Measurements from ENCODE around the gene TCF3. TPM values are rescaled to one million over a fixed set of nuclear protein-coding genes. Genes with fewer than 3 reads are reported as not detected.

TCF3 gene
- total RNA-seq, 6 donors from 2014 or later, result 32.9 to 88.2 (median 53.3) TPM

DNA sequence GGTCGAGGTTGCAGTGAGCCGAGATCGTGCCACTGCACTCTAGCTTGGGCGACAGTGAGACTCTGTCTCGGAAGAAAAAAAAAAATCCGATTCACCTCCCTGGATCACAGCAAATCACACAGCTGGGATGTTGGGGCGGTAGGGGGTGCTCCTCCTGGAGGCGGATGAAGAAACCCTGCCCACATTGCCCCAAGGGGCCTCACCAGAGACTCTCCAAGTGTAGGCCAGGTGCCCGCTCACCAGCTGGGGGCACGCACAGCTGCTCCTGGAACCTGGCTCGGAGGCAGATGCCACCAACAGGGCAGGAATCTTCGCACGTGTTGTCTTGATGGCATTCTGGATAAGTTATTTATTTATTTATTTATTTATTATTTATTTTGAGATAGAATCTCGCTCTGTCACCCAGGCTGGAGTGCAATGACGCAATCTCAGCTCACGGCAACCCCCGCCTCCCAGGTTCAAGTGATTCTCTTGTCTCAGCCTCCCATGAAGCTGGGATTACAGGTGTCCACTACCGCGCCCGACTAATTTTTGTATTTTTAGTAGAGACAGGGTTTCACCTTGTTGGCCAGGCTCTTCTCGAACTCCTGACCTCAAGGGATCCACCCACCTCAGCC is 50.2 kb downstream of the TCF3 start:
- no peaks in the 10 kb centered on the region for H3K27me3 ChIP-seq
- DNase-seq (no peak), ATAC-seq (ENCODE audit: low FRiP score in 2 of 2) (no peak)
- H3K9me3 ChIP-seq, result no peaks in the 10 kb centered on the region
- TF ChIP-seq EP300 (IDR thresholded peaks at IDR 0.05), result no peak
- TF ChIP-seq, protein P1, sequence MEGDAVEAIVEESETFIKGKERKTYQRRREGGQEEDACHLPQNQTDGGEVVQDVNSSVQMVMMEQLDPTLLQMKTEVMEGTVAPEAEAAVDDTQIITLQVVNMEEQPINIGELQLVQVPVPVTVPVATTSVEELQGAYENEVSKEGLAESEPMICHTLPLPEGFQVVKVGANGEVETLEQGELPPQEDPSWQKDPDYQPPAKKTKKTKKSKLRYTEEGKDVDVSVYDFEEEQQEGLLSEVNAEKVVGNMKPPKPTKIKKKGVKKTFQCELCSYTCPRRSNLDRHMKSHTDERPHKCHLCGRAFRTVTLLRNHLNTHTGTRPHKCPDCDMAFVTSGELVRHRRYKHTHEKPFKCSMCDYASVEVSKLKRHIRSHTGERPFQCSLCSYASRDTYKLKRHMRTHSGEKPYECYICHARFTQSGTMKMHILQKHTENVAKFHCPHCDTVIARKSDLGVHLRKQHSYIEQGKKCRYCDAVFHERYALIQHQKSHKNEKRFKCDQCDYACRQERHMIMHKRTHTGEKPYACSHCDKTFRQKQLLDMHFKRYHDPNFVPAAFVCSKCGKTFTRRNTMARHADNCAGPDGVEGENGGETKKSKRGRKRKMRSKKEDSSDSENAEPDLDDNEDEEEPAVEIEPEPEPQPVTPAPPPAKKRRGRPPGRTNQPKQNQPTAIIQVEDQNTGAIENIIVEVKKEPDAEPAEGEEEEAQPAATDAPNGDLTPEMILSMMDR (IDR thresholded peaks at IDR 0.05), result no peak
- no peak for TF ChIP-seq POLR2A (IDR thresholded peaks at IDR 0.05)
- TF ChIP-seq POLR2AphosphoS5 (IDR thresholded peaks at IDR 0.05), result no peak
- H3K27ac ChIP-seq, result no peak overlapping the region
- H3K4me1 ChIP-seq, result peaks cover 29 to 46% (median 33%) of the 10 kb centered on the region in 4 donors
- H3K36me3 ChIP-seq, result peaks cover 8 to 29% (median 24%) of the 10 kb centered on the region in 4 donors
- 91 to 92% methylated on average over 21 of the region's 21 CpGs for WGBS, 2 donors
- no peak overlapping the region for H3K4me3 ChIP-seq

DNA sequence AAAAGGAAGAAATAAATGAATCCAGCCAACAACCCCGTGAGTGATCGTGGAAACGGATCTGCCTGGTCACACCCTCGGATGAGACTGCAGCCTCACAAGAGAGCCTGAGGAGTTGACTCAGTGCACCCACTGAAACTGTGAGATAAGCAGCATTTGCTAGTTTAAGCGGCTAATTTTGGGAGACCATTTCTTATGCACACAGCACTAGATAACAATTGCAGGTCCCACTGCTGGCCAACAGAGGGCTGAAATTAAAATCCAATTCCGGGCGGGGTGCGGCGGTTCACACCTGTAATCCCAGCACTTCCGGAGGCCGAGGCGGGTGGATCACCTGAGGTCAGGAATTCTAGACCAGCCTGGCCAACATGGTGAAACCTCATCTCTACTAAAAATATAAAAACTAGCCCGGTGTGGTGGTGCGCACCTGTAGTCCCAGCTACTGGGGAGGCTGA is 50.8 kb downstream of the TCF3 start:
- Histone ChIP-seq H3K27ac (no peak overlapping the region), H3K4me1 (peaks cover 27 to 44% (median 31%) of the 10 kb centered on the region in 4 donors)
- WGBS, 2 donors, result 91 to 93% methylated on average over 14 of the region's 14 CpGs

DNA sequence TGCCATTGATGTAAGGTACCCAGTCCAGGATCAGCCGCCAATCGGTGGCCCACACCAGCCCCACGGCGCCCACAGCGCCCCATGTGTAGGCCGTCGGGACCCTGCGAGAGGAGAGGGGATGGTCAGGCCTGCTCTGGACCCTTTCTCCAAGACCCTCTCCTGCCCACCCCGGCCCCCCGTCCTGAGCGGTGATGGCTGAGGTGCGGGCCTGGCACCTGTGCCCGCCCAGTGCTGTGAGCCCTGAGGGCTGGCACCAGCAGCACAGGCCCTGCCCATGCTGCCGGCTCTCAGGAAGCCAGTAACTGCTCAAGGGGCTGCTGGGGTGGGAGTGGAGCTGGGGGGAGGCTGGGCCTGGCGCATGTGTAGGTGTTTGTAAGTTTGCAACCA is 53.0 kb downstream of the TCF3 start:
- WGBS, 2 donors, result 93 to 94% methylated on average over 2 to 15 of the region's 15 CpGs
- TF ChIP-seq POLR2A (IDR thresholded peaks at IDR 0.05), result no peak
- no peak for TF ChIP-seq POLR2AphosphoS5 (IDR thresholded peaks at IDR 0.05)
- TF ChIP-seq, protein P1 (IDR thresholded peaks at IDR 0.05), result no peak
- no peak for TF ChIP-seq EP300 (IDR thresholded peaks at IDR 0.05)
- H3K27me3 ChIP-seq, result no peaks in the 10 kb centered on the region
- DNase-seq (peak in 1 of 2 donors; percentile 78), ATAC-seq (ENCODE audit: low FRiP score in 2 of 2) (peak in 1 of 2 donors; percentile 46)
- H3K27ac ChIP-seq, result no peak overlapping the region
- H3K9me3 ChIP-seq, result no peaks in the 10 kb centered on the region
- peaks cover 9 to 48% (median 34%) of the 10 kb centered on the region in 4 donors for H3K36me3 ChIP-seq
- H3K4me1 ChIP-seq, result peaks cover 18 to 30% (median 21%) of the 10 kb centered on the region in 4 donors
- no peak overlapping the region for H3K4me3 ChIP-seq

More for the DNA sequence above, 50.8 kb downstream of the TCF3 start:
- DNase-seq (no peak), ATAC-seq (ENCODE audit: low FRiP score in 2 of 2) (no peak)
- Histone ChIP-seq H3K27me3 (no peaks in the 10 kb centered on the region), H3K36me3 (peaks cover 9 to 35% (median 28%) of the 10 kb centered on the region in 4 donors), H3K4me3 (no peak overlapping the region), H3K9me3 (no peaks in the 10 kb centered on the region)
- TF ChIP-seq EP300 (IDR thresholded peaks at IDR 0.05) (no peak), POLR2A (IDR thresholded peaks at IDR 0.05) (no peak), POLR2AphosphoS5 (IDR thresholded peaks at IDR 0.05) (no peak)
- TF ChIP-seq, protein P1 (IDR thresholded peaks at IDR 0.05), result no peak

DNA sequence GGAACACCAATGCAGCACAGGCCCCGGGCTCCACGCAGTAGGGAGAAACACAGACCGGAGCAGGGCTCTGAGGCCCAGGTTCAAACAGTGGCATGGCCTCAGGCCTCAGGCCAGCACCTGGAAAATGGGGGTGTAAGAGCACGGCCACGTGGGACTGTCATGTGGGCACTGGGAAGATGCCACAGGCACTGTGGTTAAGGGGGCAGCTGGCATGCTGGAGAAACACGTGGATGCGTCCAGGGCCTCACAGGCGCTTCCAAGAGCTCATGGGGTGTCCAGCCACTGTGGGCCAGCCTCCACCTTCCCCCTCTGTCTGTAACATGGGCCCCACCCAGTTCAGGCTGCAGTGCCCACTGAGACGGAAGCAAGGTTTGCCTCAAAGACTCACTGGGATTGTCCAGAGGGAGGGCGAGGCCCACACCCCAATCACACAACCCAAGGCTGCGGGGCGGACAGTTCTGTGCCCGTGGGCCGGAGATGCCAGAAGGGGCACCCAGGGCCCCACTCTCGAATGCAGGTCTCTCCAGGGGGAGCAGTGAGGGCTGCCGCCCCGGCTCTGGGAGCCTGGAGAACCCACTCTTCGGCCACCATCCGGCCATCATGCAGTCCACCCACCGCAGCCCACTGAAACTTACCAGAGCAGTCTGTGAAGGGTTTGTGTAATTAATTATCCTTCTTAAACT is 53.5 kb downstream of the TCF3 start:
- no peak overlapping the region for H3K27ac ChIP-seq
- TF ChIP-seq POLR2A (IDR thresholded peaks at IDR 0.05) (no peak), EP300 (IDR thresholded peaks at IDR 0.05) (no peak), POLR2AphosphoS5 (IDR thresholded peaks at IDR 0.05) (no peak)
- TF ChIP-seq, protein P1 (IDR thresholded peaks at IDR 0.05), result no peak
- WGBS, 2 donors, result 91 to 94% methylated on average over 13 to 20 of the region's 20 CpGs
- peaks cover 12 to 24% (median 16%) of the 10 kb centered on the region in 4 donors for H3K4me1 ChIP-seq
- DNase-seq (no peak), ATAC-seq (ENCODE audit: low FRiP score in 2 of 2) (peak in 1 of 2 donors; percentile 12)
- peaks cover 9 to 48% (median 34%) of the 10 kb centered on the region in 4 donors for H3K36me3 ChIP-seq
- no peak overlapping the region for H3K4me3 ChIP-seq
- H3K27me3 ChIP-seq, result no peaks in the 10 kb centered on the region
- no peaks in the 10 kb centered on the region for H3K9me3 ChIP-seq
